GM06990 (cell line): ENCODE measurements around the gene KLF4.

Source experiments
- DNase-seq: peaks from one replicate; pipeline ENCODE4 v3.0.0-alpha.2; 2011; ENCODE audit not compliant: insufficient read length; ENCODE audit errors: extremely low read depth
- H3K27me3 ChIP-seq: replicated peaks from 2 replicates; pipeline ENCODE4 v1.6.0; 2011; ENCODE audit warnings: low read length; ENCODE audit not compliant: control insufficient read depth, insufficient read depth
- H3K36me3 ChIP-seq: 2 replicates; pipeline ENCODE4 v1.5.1; 2011; ENCODE audit warnings: low read length; ENCODE audit not compliant: control insufficient read depth, insufficient read depth
- H3K4me3 ChIP-seq: replicated peaks from 2 replicates; pipeline ENCODE4 v1.5.1; 2011; ENCODE audit warnings: low read depth, mild to moderate bottlenecking, control low read depth, low read length
- CTCF ChIP-seq: IDR thresholded peaks from 2 replicates; pipeline ENCODE4 v1.5.1; 2011; ENCODE audit warnings: low read length, control low read depth, mild to moderate bottlenecking, inconsistent platforms; ENCODE audit not compliant: insufficient read depth, poor library complexity, severe bottlenecking

Gene KLF4

GRCh38 chr9:107438211-107439031 lies 51.1 kb downstream of the KLF4 start:
- no peaks in the 10 kb centered on the region for H3K36me3 ChIP-seq
- no peak for DNase-seq
- H3K27me3 ChIP-seq = no peaks in the 10 kb centered on the region; the same call in 1 of the 2 replicates
- no peak overlapping the region for H3K4me3 ChIP-seq
- TF ChIP-seq CTCF = no peak

- Histone ChIP-seq H3K27me3 (no peaks in the 10 kb centered on the region; the same call in 1 of the 2 replicates), H3K36me3 (no peaks in the 10 kb centered on the region), H3K4me3 (no peak overlapping the region)
- DNase-seq = no peak
- no peak for TF ChIP-seq CTCF
Observed at GRCh38 chr9:107437716-107438115, 51.9 kb downstream of the KLF4 start.

- TF ChIP-seq CTCF = no peak
- no peak for DNase-seq
- Histone ChIP-seq H3K4me3 (no peak overlapping the region), H3K36me3 (no peaks in the 10 kb centered on the region), H3K27me3 (no peaks in the 10 kb centered on the region; the same call in 1 of the 2 replicates)
Observed at GRCh38 chr9:107435415-107435814, 54.2 kb downstream of the KLF4 start.
